IMR-90 (cell line): ENCODE data around the gene LLGL1. TPM values are rescaled to one million over a fixed set of nuclear protein-coding genes. Genes with fewer than 3 reads are reported as not detected.

Source experiments
- ATAC-seq: fragments of 200-7000 bp; cut with Tn5 transposase; 2 replicates; pipeline ENCODE4 v1.9.1; 2020; ENCODE audit warnings: low read depth, mild to moderate bottlenecking, moderate library complexity
- BruUV-seq: library from RNA; stranded (reverse); fragments of 400-500 nt; replicated peaks from 2 replicates; lab custom pipeline; 2021; lab: Mats Ljungman, UMichigan
- CTCF ChIA-PET: fragments of 300-600 bp; formaldehyde crosslinking; extraction: SDS; loops from one replicate; lab custom pipeline; 2021; ENCODE audit warnings: antibody characterized with exemption; lab: Yijun Ruan, JAX
- POLR2A ChIA-PET: fragments of 300-600 bp; sonication (Branson Sonifier 250); formaldehyde crosslinking; loops from one replicate; lab custom pipeline; 2022; ENCODE audit warnings: antibody characterized with exemption; ENCODE audit not compliant: unreplicated experiment; lab: Charles Lee
- DNase-seq: peaks from one replicate; pipeline ENCODE4 v3.0.0; 2013
- H2AFZ ChIP-seq: replicated peaks from 2 replicates; pipeline ENCODE3; 2013; ENCODE audit warnings: low read length, mild to moderate bottlenecking; ENCODE audit not compliant: poor library complexity
- H2AK5ac ChIP-seq: 2 replicates; pipeline ENCODE4 v1.6.1; 2013; ENCODE audit warnings: low read depth, low read length, inconsistent platforms
- H2AK9ac ChIP-seq: replicated peaks from 2 replicates; pipeline ENCODE3; 2013; ENCODE audit warnings: mild to moderate bottlenecking, low read depth, low read length, moderate library complexity; ENCODE audit not compliant: poor library complexity
- H2BK120ac ChIP-seq: 2 replicates; pipeline ENCODE4 v1.6.1; 2013; ENCODE audit warnings: low read depth, low read length, inconsistent platforms
- H2BK15ac ChIP-seq: 3 replicates; pipeline ENCODE4 v1.6.1; 2013; ENCODE audit warnings: low read depth, low read length, inconsistent platforms
- H2BK20ac ChIP-seq: 2 replicates; pipeline ENCODE4 v1.6.1; 2013; ENCODE audit warnings: low read depth, mild to moderate bottlenecking, inconsistent platforms, low read length, moderate library complexity
- H2BK5ac ChIP-seq: 2 replicates; pipeline ENCODE4 v1.6.1; 2013; ENCODE audit warnings: mild to moderate bottlenecking, low read depth, low read length, inconsistent platforms; ENCODE audit not compliant: poor library complexity, severe bottlenecking
- H3K14ac ChIP-seq: replicated peaks from 2 replicates; pipeline ENCODE4 v1.6.1; 2013; ENCODE audit warnings: low read depth, low read length, inconsistent platforms
- H3K18ac ChIP-seq: 2 replicates; pipeline ENCODE4 v1.6.1; 2013; ENCODE audit warnings: low read depth, low read length, control low read depth
- H3K23ac ChIP-seq: 2 replicates; pipeline ENCODE4 v1.6.1; 2013; ENCODE audit warnings: low read depth, low read length, inconsistent platforms
- H3K27ac ChIP-seq: 2 replicates; pipeline ENCODE4 v1.5.1; 2013; ENCODE audit warnings: mild to moderate bottlenecking, control low read depth, low read length; ENCODE audit not compliant: insufficient read depth
- H3K27me3 ChIP-seq: 2 replicates; pipeline ENCODE4 v1.6.1; 2013; ENCODE audit warnings: low read length; ENCODE audit not compliant: control insufficient read depth, insufficient read depth
- H3K36me3 ChIP-seq: 2 replicates; pipeline ENCODE4 v1.6.1; 2013; ENCODE audit warnings: low read length, mixed read lengths; ENCODE audit not compliant: control insufficient read depth, insufficient read depth
- H3K4ac ChIP-seq: 2 replicates; pipeline ENCODE4 v1.6.1; 2013; ENCODE audit warnings: low read depth, low read length, inconsistent platforms
- H3K4me1 ChIP-seq: 2 replicates; pipeline ENCODE4 v1.6.1; 2013; ENCODE audit warnings: low read length, mixed read lengths; ENCODE audit not compliant: control insufficient read depth, insufficient read depth
- H3K4me2 ChIP-seq: 2 replicates; pipeline ENCODE4 v1.6.1; 2013; ENCODE audit warnings: low read depth, mild to moderate bottlenecking, control low read depth, low read length, moderate library complexity
- H3K4me3 ChIP-seq: 2 replicates; pipeline ENCODE4 v1.5.1; 2013; ENCODE audit warnings: low read depth, mild to moderate bottlenecking, control low read depth, low read length, moderate library complexity; ENCODE audit not compliant: insufficient read depth
- H3K56ac ChIP-seq: 2 replicates; pipeline ENCODE4 v1.6.1; 2013; ENCODE audit warnings: low read length, inconsistent platforms; ENCODE audit not compliant: insufficient read depth; ENCODE audit errors: extremely low read depth
- H3K79me1 ChIP-seq, 2 experiments: 2 replicates each; pipeline ENCODE4 v1.6.1; 2013; ENCODE audit warnings: low read length in 2 of 2, inconsistent platforms in 1 of 2, low read depth in 1 of 2
- H3K9ac ChIP-seq: 2 replicates; pipeline ENCODE4 v1.6.1; 2013; ENCODE audit warnings: low read depth, low read length, control low read depth
- H3K9me1 ChIP-seq: 2 replicates; pipeline ENCODE4 v1.6.1; 2013; ENCODE audit warnings: low read length, inconsistent platforms; ENCODE audit not compliant: insufficient read depth
- H3K9me3 ChIP-seq: 2 replicates; pipeline ENCODE4 v1.6.1; 2013; ENCODE audit warnings: low read length; ENCODE audit not compliant: control insufficient read depth, insufficient read depth
- H4K20me1 ChIP-seq: 2 replicates; pipeline ENCODE4 v1.6.1; 2013; ENCODE audit warnings: low read length, inconsistent platforms; ENCODE audit not compliant: insufficient read depth
- H4K5ac ChIP-seq: 2 replicates; pipeline ENCODE4 v1.6.1; 2013; ENCODE audit warnings: mild to moderate bottlenecking, low read depth, low read length, control low read depth
- H4K8ac ChIP-seq, 2 experiments: 2 replicates each; pipeline ENCODE4 v1.6.1; 2013; ENCODE audit warnings: low read depth in 2 of 2, low read length in 2 of 2, control low read depth in 1 of 2, inconsistent platforms in 1 of 2
- H4K91ac ChIP-seq: 2 replicates; pipeline ENCODE4 v1.6.1; 2013; ENCODE audit warnings: low read depth, low read length, inconsistent platforms; ENCODE audit not compliant: insufficient read depth
- BHLHE40 ChIP-seq: fragments of 150-350 bp; IDR thresholded peaks from 2 replicates; pipeline ENCODE4 v1.6.1; 2016; ENCODE audit warnings: mild to moderate bottlenecking, low read depth, low read length
- CEBPB ChIP-seq: IDR thresholded peaks from 2 replicates; pipeline ENCODE4 v1.6.1; 2012; ENCODE audit warnings: low read depth, low read length, improper control_type of control experiment
- CHD1 ChIP-seq: IDR thresholded peaks from 2 replicates; pipeline ENCODE4 v1.6.1; 2012; ENCODE audit warnings: low read depth, low read length, improper control_type of control experiment
- CTCF ChIP-seq: conservative IDR thresholded peaks from 2 replicates; pipeline ENCODE4 v1.5.1; 2012; ENCODE audit warnings: mild to moderate bottlenecking, low read depth, low read length, improper control_type of control experiment
- ELK1 ChIP-seq: fragments of 150-350 bp; IDR thresholded peaks from 2 replicates; pipeline ENCODE4 v1.6.1; 2016; ENCODE audit warnings: low read depth, mild to moderate bottlenecking, low read length, moderate library complexity, borderline replicate concordance
- FOS ChIP-seq: fragments of 150-350 bp; IDR thresholded peaks from 2 replicates; pipeline ENCODE4 v1.6.1; 2016; ENCODE audit warnings: low read depth, low read length
- MAFK ChIP-seq: IDR thresholded peaks from 2 replicates; pipeline ENCODE4 v1.6.1; 2012; ENCODE audit warnings: low read depth, low read length, improper control_type of control experiment
- MAZ ChIP-seq: IDR thresholded peaks from 2 replicates; pipeline ENCODE4 v1.6.1; 2012; ENCODE audit warnings: low read depth, mild to moderate bottlenecking, low read length, improper control_type of control experiment, moderate library complexity, borderline replicate concordance
- MXI1 ChIP-seq: IDR thresholded peaks from 2 replicates; pipeline ENCODE4 v1.6.1; 2012; ENCODE audit warnings: low read depth, mild to moderate bottlenecking, low read length, moderate library complexity, borderline replicate concordance
- NFE2L2 ChIP-seq: fragments of 150-350 bp; IDR thresholded peaks from 2 replicates; pipeline ENCODE4 v1.6.1; 2016; ENCODE audit warnings: low read depth, mild to moderate bottlenecking, low read length
- POLR2A ChIP-seq: IDR thresholded peaks from 2 replicates; pipeline ENCODE4 v1.6.1; 2012; ENCODE audit warnings: mild to moderate bottlenecking, low read depth, low read length
- RAD21 ChIP-seq: IDR thresholded peaks from 2 replicates; pipeline ENCODE4 v1.6.1; 2012; ENCODE audit warnings: low read length, improper control_type of control experiment
- RCOR1 ChIP-seq: IDR thresholded peaks from 2 replicates; pipeline ENCODE4 v1.6.1; 2012; ENCODE audit warnings: mild to moderate bottlenecking, low read length, improper control_type of control experiment; ENCODE audit not compliant: insufficient replicate concordance
- RFX5 ChIP-seq: IDR thresholded peaks from 2 replicates; pipeline ENCODE4 v1.8.0; 2012; ENCODE audit warnings: low read depth, mild to moderate bottlenecking, low read length, moderate library complexity
- SMC3 ChIP-seq: fragments of 150-350 bp; IDR thresholded peaks from 2 replicates; pipeline ENCODE4 v1.6.1; 2016; ENCODE audit warnings: low read depth, mild to moderate bottlenecking, antibody characterized with exemption, low read length, moderate library complexity
- USF2 ChIP-seq: fragments of 150-350 bp; IDR thresholded peaks from 2 replicates; pipeline ENCODE4 v1.6.1; 2017; ENCODE audit warnings: mild to moderate bottlenecking, antibody characterized with exemption, low read length, low read depth
- WGBS, 2 experiments: methylation state at CpG; one replicate each; pipeline versions ENCODE4 v1.1.5 to v1.1.7; 2013; ENCODE audit warnings: missing lambda C conversion rate in 2 of 2; ENCODE audit not compliant: insufficient read length in 1 of 2; ENCODE audit errors: extremely low coverage in 2 of 2; 5-methylcytosine and 5-hydroxymethylcytosine counted together
- dilution Hi-C: fragments of 300-500 bp; cut with HindIII; formaldehyde crosslinking; loops from one replicate; pipeline ENCODE4 v1.14.3; 2018; ENCODE audit warnings: low sequenced_read_pairs; ENCODE audit not compliant: unreplicated experiment
- in situ Hi-C: fragments of 300-500 bp; cut with MboI; formaldehyde crosslinking; loops from 3 replicates; pipeline ENCODE4 v1.14.3; 2019; ENCODE audit warnings: low sequenced_read_pairs, inconsistent platforms, mixed read lengths
- intact Hi-C: fragments of 100-400 bp; cut with micrococcal nuclease; formaldehyde crosslinking; loops from 2 replicates; pipeline ENCODE4 v1.10.0; 2022
- polyA plus RNA-seq, 3 experiments: library from polyadenylated mRNA; depleted of rRNA; stranded (reverse); fragments of >200 nt; gene quantifications; 2 replicates each; pipeline ENCODE4 v1.2.3, GENCODE V29; 2012; ENCODE audit warnings: low replicate concordance in 1 of 3
- total RNA-seq: library from RNA; depleted of rRNA; stranded (reverse); fragments of >200 nt; gene quantifications from 2 replicates; pipeline ENCODE4 v1.2.3, GENCODE V29; 2012

LLGL1 gene
- total and polyA plus RNA-seq, 2 of the 4 experiments (the other 2 are of a cell fraction): 40.1 to 52.9 TPM

- CTCF ChIA-PET: no interaction called here
- DNase-seq: no peak
- Histone ChIP-seq H3K9me1 (peaks cover 34% of the 10 kb centered on the region), H3K4me3 (no peak overlapping the region), H3K79me1 (peaks cover 42 to 88% of the 10 kb centered on the region in 2 experiments), H2BK20ac (no peak overlapping the region), H3K27me3 (no peaks in the 10 kb centered on the region), H4K20me1 (peaks cover 93% of the 10 kb centered on the region), H3K4ac (no peak overlapping the region), H3K14ac (no peak overlapping the region), H4K8ac (no peak overlapping the region), H2BK15ac (no peak overlapping the region), H3K56ac (no peak overlapping the region), H3K18ac (no peak overlapping the region), H2AFZ (no peak overlapping the region), H4K5ac (no peak overlapping the region), H3K9ac (no peak overlapping the region; the same call in 1 of the 2 replicates), H2BK5ac (no peak overlapping the region), H2BK120ac (no peak overlapping the region), H3K9me3 (no peaks in the 10 kb centered on the region), H2AK5ac (no peak overlapping the region), H3K23ac (no peak overlapping the region), H3K4me2 (no peak overlapping the region), H3K27ac (no peak overlapping the region), H3K4me1 (peaks cover 21% of the 10 kb centered on the region), H3K36me3 (peaks cover 54% of the 10 kb centered on the region), H4K91ac (no peak overlapping the region), H2AK9ac (no peak overlapping the region)
- TF ChIP-seq RCOR1 (no peak), SMC3 (no peak), RFX5 (no peak), MXI1 (no peak), CEBPB (no peak), NFE2L2 (no peak), POLR2A (no peak), BHLHE40 (no peak), ELK1 (no peak), RAD21 (no peak), MAZ (no peak), CTCF (no peak), CHD1 (no peak), FOS (no peak), MAFK (no peak), USF2 (no peak)
- POLR2A ChIA-PET: no interaction called here
- intact Hi-C loops (no loop called here), dilution Hi-C loops (no loop called here), in situ Hi-C loops (no loop called here)
- no CpG with 5 or more reads among the region's 5 CpGs for WGBS, 2 experiments
- BruUV-seq: no TSS peak
- no peak for ATAC-seq
These were observed 30.2 kb upstream of the LLGL1 start for GRCh38 chr17:18195246-18195645.
